Uterus (tissue), 4 donors: ENCODE measurements around the gene TEX29. TPM values are rescaled to one million over a fixed set of nuclear protein-coding genes. Genes with fewer than 3 reads are reported as not detected.

Experiments
- DNase-seq, 2 donors: peaks; one replicate each; pipeline ENCODE4 v3.0.0-alpha.2; 2019 to 2020
- H3K27ac ChIP-seq, 2 donors: fragments of 200-600 bp; sonication (generic); 1 replicate in 1 of 2; 2 replicates in 1 of 2; pipeline ENCODE4 v1.5.1; 2016 to 2018
- H3K27me3 ChIP-seq, 2 donors: fragments of 200-600 bp; sonication (generic); one replicate each; pipeline ENCODE4 v1.5.1; 2018 to 2019; ENCODE audit warnings: control low read depth in 1 of 2
- H3K36me3 ChIP-seq, 2 donors: fragments of 200-600 bp; sonication (generic); one replicate each; pipeline ENCODE4 v1.5.1; 2019; ENCODE audit warnings: control low read depth in 1 of 2
- H3K4me1 ChIP-seq, 2 donors: fragments of 200-600 bp; sonication (generic); one replicate each; pipeline ENCODE4 v1.5.1; 2018 to 2019; ENCODE audit warnings: control low read depth in 1 of 2
- H3K4me3 ChIP-seq, 2 donors: fragments of 200-600 bp; sonication (generic); 1 replicate in 1 of 2; 2 replicates in 1 of 2; pipeline ENCODE4 v1.5.1; 2018 to 2019; ENCODE audit warnings: mild to moderate bottlenecking in 1 of 2
- H3K9me3 ChIP-seq, 2 donors: fragments of 200-600 bp; sonication (generic); one replicate each; pipeline ENCODE4 v1.5.1; 2019; ENCODE audit warnings: control low read depth in 1 of 2
- CTCF ChIP-seq, 4 experiments: fragments of 200-600 bp in 2 of 4; fragments of 450-650 bp in 2 of 4; sonication (generic) in 2 of 4; IDR thresholded peaks; one replicate each; pipeline ENCODE4 v1.5.1; 2016 to 2019; ENCODE audit warnings: antibody characterized with exemption in 4 of 4, mild to moderate bottlenecking in 2 of 4, moderate library complexity in 1 of 4
- POLR2A ChIP-seq, 2 donors: fragments of 450-650 bp; IDR thresholded peaks; one replicate each; pipeline ENCODE4 v1.6.1; 2016; ENCODE audit warnings: antibody characterized with exemption in 2 of 2, mild to moderate bottlenecking in 1 of 2, moderate library complexity in 1 of 2
- intact Hi-C: fragments of 100-400 bp; cut with DNase I; formaldehyde crosslinking; loops from one replicate; pipeline ENCODE4 v1.15.1; 2023; ENCODE audit warnings: low total_unique reads
- total RNA-seq, 4 donors: library from RNA; depleted of rRNA in 3 of 4; stranded (reverse); fragments of >200 nt in 3 of 4; gene quantifications; one replicate each; pipeline versions ENCODE4 v1.1.0 to v1.2.4, GENCODE V29; 2014 to 2023
- donor health status: DM: yes; HTN: yes; CAD: no.

Gene TEX29
- total RNA-seq, 4 donors from 2014 or later, result 0.91 TPM; not detected in 3

- no peak for TF ChIP-seq CTCF (IDR thresholded peaks at IDR 0.05)
- no peak for TF ChIP-seq POLR2A (IDR thresholded peaks at IDR 0.05)
- no peaks in the 10 kb centered on the region for H3K36me3 ChIP-seq
- H3K9me3 ChIP-seq, result no peaks in the 10 kb centered on the region
- H3K27ac ChIP-seq, result no peak overlapping the region
- no peaks in the 10 kb centered on the region for H3K27me3 ChIP-seq
- no peak for DNase-seq
- intact Hi-C loops, result no loop called here
- H3K4me1 ChIP-seq, result no peaks in the 10 kb centered on the region
- no peak overlapping the region for H3K4me3 ChIP-seq
Observed at GRCh38 chr13:111316161-111316730, 4.2 kb upstream of the TEX29 start.

GRCh38 chr13:111317042-111317550 lies 3.3 kb upstream of the TEX29 start:
- Histone ChIP-seq H3K27ac (no peak overlapping the region), H3K27me3 (no peaks in the 10 kb centered on the region), H3K4me1 (no peaks in the 10 kb centered on the region), H3K36me3 (no peaks in the 10 kb centered on the region), H3K4me3 (no peak overlapping the region), H3K9me3 (no peaks in the 10 kb centered on the region)
- intact Hi-C loops, result no loop called here
- DNase-seq, result no peak
- TF ChIP-seq POLR2A (IDR thresholded peaks at IDR 0.05) (no peak), CTCF (IDR thresholded peaks at IDR 0.05) (no peak)

- H3K36me3 ChIP-seq, result no peaks in the 10 kb centered on the region
- H3K9me3 ChIP-seq, result no peaks in the 10 kb centered on the region
- no peaks in the 10 kb centered on the region for H3K4me1 ChIP-seq
- DNase-seq, result no peak
- no peak for TF ChIP-seq POLR2A (IDR thresholded peaks at IDR 0.05)
- no peak for TF ChIP-seq CTCF (IDR thresholded peaks at IDR 0.05)
- no peaks in the 10 kb centered on the region for H3K27me3 ChIP-seq
- H3K4me3 ChIP-seq, result no peak overlapping the region
- no peak overlapping the region for H3K27ac ChIP-seq
- intact Hi-C loops, result no loop called here
Observed at GRCh38 chr13:111317571-111318345, 2.7 kb upstream of the TEX29 start.

GRCh38 chr13:111318386-111318785 lies 2.1 kb upstream of the TEX29 start:
- no peak for DNase-seq
- no peak for TF ChIP-seq CTCF (IDR thresholded peaks at IDR 0.05)
- no peak for TF ChIP-seq POLR2A (IDR thresholded peaks at IDR 0.05)
- Histone ChIP-seq H3K27ac (no peak overlapping the region), H3K4me1 (no peaks in the 10 kb centered on the region), H3K36me3 (no peaks in the 10 kb centered on the region), H3K9me3 (no peaks in the 10 kb centered on the region), H3K27me3 (no peaks in the 10 kb centered on the region), H3K4me3 (no peak overlapping the region)
- intact Hi-C loops, result no loop called here

GRCh38 chr13:111319521-111319920 lies 921 bp upstream of the TEX29 start:
- TF ChIP-seq POLR2A (IDR thresholded peaks at IDR 0.05), result no peak
- TF ChIP-seq CTCF (IDR thresholded peaks at IDR 0.05), result no peak
- Histone ChIP-seq H3K27ac (no peak overlapping the region), H3K4me1 (no peaks in the 10 kb centered on the region), H3K36me3 (no peaks in the 10 kb centered on the region), H3K27me3 (no peaks in the 10 kb centered on the region), H3K4me3 (no peak overlapping the region), H3K9me3 (no peaks in the 10 kb centered on the region)
- DNase-seq, result no peak
- intact Hi-C loops, result no loop called here
